SW480 (cell line): ENCODE data around the gene H2AZ2.
"Not testable (repeated sequence)": the region's sequence is repeated elsewhere in the genome, so short reads cannot be mapped to it uniquely, and the experiment has no call there.

Experiments used
- DNase-seq: peaks from one replicate; pipeline ENCODE4 v3.0.0-alpha.2; 2016; ENCODE audit warnings: low spot score

H2AZ2 gene

GRCh38 chr7:44870780-44871179, 22.9 kb upstream of the H2AZ2 start:
- not testable (repeated sequence) for DNase-seq

GRCh38 chr7:44870336-44870735, 22.4 kb upstream of the H2AZ2 start:
- DNase-seq, result not testable (repeated sequence)

- peak; percentile 70 for DNase-seq
Observed at GRCh38 chr7:44867073-44867995, 19.4 kb upstream of the H2AZ2 start.

- DNase-seq, result not testable (repeated sequence)
Observed at GRCh38 chr7:44861949-44862348, 14.1 kb upstream of the H2AZ2 start.

- no peak for DNase-seq
Observed at GRCh38 chr7:44858161-44858560, 10.3 kb upstream of the H2AZ2 start.

- DNase-seq, result no peak
Observed at GRCh38 chr7:44854644-44855364, 6.9 kb upstream of the H2AZ2 start.

- DNase-seq, result no peak
Observed at GRCh38 chr7:44853391-44853790, 5.5 kb upstream of the H2AZ2 start.

GRCh38 chr7:44852590-44852989, 4.7 kb upstream of the H2AZ2 start:
- no peak for DNase-seq

GRCh38 chr7:44849885-44850544, 2.1 kb upstream of the H2AZ2 start:
- no peak for DNase-seq

GRCh38 chr7:44849259-44849884, 1.5 kb upstream of the H2AZ2 start:
- no peak for DNase-seq

GRCh38 chr7:44847509-44847919, 373 bp downstream of the H2AZ2 start:
- peak; percentile 88 for DNase-seq

GRCh38 chr7:44846816-44847508, 925 bp downstream of the H2AZ2 start:
- peak; percentile 50 for DNase-seq

- not testable (repeated sequence) for DNase-seq
Observed at GRCh38 chr7:44846390-44846789, 1.5 kb downstream of the H2AZ2 start.

GRCh38 chr7:44845451-44845850, 2.4 kb downstream of the H2AZ2 start:
- DNase-seq, result no peak

GRCh38 chr7:44843440-44843839, 4.4 kb downstream of the H2AZ2 start:
- not testable (repeated sequence) for DNase-seq

- DNase-seq, result not testable (repeated sequence)
Observed at GRCh38 chr7:44842675-44843074, 5.2 kb downstream of the H2AZ2 start.

- DNase-seq, result no peak
Observed at GRCh38 chr7:44838751-44839150, 9.1 kb downstream of the H2AZ2 start.

GRCh38 chr7:44827567-44827966, 20.3 kb downstream of the H2AZ2 start:
- no peak for DNase-seq

GRCh38 chr7:44824894-44825526, 22.9 kb downstream of the H2AZ2 start:
- no peak for DNase-seq

GRCh38 chr7:44823255-44823781, 24.6 kb downstream of the H2AZ2 start:
- no peak for DNase-seq

- no peak for DNase-seq
Observed at GRCh38 chr7:44819292-44819691, 28.6 kb downstream of the H2AZ2 start.
